NOMO-1 treated with DMSO at 0.1 percent for 48 hours (cell line): Measurements from ENCODE around the gene PSKH1.

ENCODE experiments used
- DNase-seq: peaks from one replicate; lab custom pipeline; 2025; ENCODE audit not compliant: unreplicated experiment; lab: John Stamatoyannopoulos, UW

PSKH1 gene

GRCh38 chr16:67865318-67865717, 27.7 kb upstream of the PSKH1 start:
- peak; percentile 17 for DNase-seq

DNA sequence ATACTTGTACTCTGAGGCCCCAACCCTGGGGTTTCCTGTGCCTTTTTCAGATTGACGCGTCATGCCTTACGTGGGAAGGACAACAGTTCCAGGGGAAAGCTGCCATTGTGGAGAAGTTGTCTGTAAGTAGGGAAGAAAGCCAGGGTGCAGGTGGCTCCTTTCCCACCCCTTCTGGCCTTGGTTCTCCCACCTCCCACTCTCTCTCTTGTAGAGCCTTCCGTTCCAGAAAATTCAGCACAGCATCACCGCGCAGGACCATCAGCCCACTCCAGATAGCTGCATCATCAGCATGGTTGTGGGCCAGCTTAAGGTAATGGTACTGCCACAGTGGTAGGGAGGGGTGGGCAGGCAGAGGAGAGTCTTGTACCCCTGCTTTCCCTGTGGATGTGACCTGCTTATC, 24.8 kb upstream of the PSKH1 start:
- no peak for DNase-seq

- no peak for DNase-seq
These were observed 23.4 kb upstream of the PSKH1 start for GRCh38 chr16:67869653-67870052.

- DNase-seq: no peak
These were observed 21.8 kb upstream of the PSKH1 start for GRCh38 chr16:67871256-67871655.

- DNase-seq: no peak
These were observed 20.9 kb upstream of the PSKH1 start for GRCh38 chr16:67872131-67872630.

GRCh38 chr16:67872631-67873434, 20.2 kb upstream of the PSKH1 start, which contains the start of gene EDC4:
Gene EDC4 (plus strand): TSS chr16:67873052. CDS start chr16:67873262, 210 bp downstream.
- peak; percentile 65 for DNase-seq

- no peak for DNase-seq
These were observed 19.4 kb upstream of the PSKH1 start for GRCh38 chr16:67873435-67874370.

DNA sequence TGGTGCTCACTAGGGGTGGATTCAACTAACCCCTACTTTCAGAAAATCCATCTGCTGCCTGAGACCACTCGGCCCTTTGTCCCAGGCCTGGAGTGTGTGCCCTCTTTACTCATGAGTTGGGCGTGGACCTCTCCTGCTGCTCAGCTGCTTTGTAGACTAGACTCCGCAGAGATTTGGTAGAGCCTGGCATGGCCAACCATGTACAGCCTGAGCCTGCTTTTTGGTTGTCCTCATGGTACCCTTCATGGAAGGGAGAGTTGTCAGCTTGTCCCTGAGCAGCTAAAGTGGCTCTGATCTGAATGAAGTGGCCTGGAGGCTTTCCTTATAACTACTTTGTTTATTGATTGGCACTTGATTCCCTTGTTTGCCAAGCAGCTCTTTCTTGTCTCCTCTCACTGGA, 18.7 kb upstream of the PSKH1 start:
- DNase-seq: no peak

DNA sequence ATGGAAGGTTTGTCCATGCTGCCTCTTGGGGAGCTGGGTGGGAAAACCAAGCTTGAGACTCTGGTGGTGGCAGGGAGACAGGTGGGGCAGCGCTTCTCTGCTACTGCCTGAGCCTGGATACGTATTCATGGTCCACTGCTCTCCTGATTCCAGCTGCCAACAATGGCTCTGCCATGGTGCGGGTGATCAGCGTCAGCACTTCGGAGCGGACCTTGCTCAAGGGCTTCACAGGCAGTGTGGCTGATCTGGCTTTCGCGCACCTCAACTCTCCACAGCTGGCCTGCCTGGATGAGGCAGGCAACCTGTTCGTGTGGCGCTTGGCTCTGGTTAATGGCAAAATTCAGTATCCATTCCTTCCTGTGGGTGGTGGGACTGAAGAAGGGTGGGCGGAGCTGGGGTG, 16.0 kb upstream of the PSKH1 start:
- DNase-seq: no peak

DNA sequence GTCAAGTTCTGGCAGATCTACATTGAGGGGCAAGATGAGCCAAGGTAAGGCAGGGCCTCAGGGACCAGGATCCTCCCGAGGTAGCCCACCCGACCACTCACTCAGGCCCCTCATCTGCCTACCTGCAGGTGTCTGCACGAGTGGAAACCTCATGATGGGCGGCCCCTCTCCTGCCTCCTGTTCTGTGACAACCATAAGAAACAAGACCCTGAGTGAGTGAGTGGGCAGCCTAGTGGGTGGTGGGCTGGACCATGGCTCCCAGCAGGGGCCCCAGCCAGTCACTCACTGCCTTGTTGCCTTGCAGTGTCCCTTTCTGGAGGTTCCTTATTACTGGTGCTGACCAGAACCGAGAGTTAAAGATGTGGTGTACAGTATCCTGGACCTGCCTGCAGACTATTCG, 14.8 kb upstream of the PSKH1 start:
- DNase-seq: no peak

- DNase-seq: no peak
These were observed 14.2 kb upstream of the PSKH1 start for GRCh38 chr16:67878846-67879245.

DNA sequence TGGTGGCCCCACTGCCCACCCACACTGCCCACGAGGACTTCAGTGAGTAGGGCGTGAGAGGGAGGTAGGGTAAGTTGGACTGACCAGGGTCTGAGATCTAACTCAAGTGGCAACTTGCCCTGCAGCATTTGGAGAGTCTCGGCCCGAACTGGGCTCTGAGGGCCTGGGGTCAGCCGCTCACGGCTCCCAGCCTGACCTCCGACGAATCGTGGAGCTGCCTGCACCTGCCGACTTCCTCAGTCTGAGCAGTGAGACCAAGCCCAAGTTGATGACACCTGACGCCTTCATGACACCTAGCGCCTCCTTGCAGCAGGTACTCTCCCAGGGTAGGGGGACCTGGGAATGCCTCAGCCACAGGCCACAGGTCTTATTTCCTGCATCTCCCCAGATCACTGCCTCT, 13.6 kb upstream of the PSKH1 start:
- no peak for DNase-seq

DNA sequence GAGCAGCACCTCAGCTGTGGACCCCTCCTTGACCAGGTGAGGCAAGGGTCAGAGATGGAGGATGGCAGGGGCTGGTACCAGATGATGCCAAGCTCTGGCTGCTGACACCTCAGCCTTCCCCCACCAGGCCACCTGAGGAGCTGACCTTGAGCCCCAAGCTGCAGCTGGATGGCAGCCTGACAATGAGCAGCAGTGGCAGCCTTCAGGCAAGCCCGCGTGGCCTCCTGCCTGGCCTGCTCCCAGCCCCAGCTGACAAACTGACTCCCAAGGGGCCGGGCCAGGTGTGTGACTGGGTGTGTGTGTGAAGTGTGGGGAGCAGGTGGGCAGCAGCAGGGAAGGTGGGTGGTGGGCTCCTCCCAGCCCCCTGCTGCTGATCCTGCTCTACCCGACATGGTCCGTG, 13.1 kb upstream of the PSKH1 start:
- no peak for DNase-seq

- no peak for DNase-seq
These were observed 12.5 kb upstream of the PSKH1 start for GRCh38 chr16:67880584-67880983.

GRCh38 chr16:67881621-67882161, 11.4 kb upstream of the PSKH1 start:
- DNase-seq: no peak

DNA sequence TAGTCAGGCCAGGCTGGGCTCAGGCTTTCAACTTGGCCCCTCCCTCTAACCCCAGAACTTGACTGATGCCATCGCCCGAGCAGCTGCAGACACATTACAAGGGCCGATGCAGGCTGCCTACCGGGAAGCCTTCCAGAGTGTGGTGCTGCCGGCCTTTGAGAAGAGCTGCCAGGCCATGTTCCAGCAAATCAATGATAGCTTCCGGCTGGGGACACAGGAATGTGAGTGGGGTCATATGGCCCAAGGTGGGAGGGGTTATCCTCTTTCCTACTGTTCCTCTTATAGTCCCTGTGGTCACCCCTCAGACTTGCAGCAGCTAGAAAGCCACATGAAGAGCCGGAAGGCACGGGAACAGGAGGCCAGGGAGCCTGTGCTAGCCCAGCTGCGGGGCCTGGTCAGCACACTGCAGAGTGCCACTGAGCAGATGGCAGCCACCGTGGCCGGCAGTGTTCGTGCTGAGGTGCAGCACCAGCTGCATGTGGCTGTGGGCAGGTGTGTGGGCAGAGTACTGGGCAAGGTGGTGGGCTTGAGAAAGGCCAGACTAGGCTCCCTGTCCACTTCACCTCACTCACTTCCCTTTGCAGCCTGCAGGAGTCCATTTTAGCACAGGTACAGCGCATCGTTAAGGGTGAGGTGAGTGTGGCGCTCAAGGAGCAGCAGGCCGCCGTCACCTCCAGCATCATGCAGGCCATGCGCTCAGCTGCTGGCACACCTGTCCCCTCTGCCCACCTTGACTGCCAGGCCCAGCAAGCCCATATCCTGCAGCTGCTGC, 10.5 kb upstream of the PSKH1 start:
- no peak for DNase-seq

DNA sequence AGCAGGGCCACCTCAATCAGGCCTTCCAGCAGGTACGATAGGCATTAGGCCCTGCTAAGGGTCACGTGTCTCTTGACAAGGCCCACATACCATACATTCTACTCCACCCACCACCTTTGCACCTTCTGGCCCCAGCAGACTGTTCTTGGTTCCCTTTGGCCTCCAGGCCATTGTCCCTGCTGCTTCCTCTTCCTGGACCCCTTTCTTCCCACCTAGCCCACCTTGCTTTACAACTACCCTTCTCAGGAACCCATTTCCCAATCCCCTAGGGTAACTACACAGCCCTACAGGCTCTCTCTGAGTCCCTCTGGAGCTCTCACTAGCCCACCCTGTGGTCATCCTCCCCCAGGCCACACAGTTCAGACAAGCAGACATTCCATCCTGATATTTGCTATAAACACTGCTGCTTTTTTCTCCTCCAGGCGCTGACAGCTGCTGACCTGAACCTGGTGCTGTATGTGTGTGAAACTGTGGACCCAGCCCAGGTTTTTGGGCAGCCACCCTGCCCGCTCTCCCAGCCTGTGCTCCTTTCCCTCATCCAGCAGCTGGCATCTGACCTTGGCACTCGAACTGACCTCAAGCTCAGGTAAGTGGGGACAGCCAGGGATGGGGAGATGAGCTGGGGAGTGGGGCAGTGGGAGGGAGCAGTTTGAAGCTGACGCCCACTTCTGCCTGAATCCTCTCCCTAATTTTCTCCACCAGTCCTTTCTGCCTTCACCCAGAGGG, 9.7 kb upstream of the PSKH1 start:
- DNase-seq: no peak

DNA sequence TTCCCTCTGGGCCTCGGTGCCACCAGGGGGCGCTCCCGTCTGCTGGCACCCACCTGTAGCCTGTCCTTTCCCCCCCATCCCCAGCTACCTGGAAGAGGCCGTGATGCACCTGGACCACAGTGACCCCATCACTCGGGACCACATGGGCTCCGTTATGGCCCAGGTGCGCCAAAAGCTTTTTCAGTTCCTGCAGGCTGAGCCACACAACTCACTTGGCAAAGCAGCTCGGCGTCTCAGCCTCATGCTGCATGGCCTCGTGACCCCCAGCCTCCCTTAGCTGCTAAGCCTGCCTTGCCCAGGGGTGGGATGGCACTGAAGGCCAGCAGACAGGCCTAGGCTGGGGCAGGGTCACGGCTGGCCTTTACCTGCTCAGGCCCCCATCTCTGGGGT, 9.2 kb upstream of the PSKH1 start:
- peak; percentile 25 for DNase-seq

GRCh38 chr16:67884684-67885083, 8.4 kb upstream of the PSKH1 start, which contains the start of gene NRN1L:
Gene NRN1L (plus strand): TSS chr16:67884885. CDS start chr16:67884904, 19 bp downstream.
- DNase-seq: no peak

GRCh38 chr16:67885545-67885944, 7.5 kb upstream of the PSKH1 start:
- no peak for DNase-seq
